Measurements from ENCODE around the gene TNS3. TPM values are rescaled to one million over a fixed set of nuclear protein-coding genes. Genes with fewer than 3 reads are reported as not detected.
A peak's percentile ranks its signal among the peaks of the same experiment; 100 is the strongest.
"Not testable (repeated sequence)": the region's sequence is repeated elsewhere in the genome, so short reads cannot be mapped to it uniquely, and the experiment has no call there.

The TNS3 gene
- total RNA-seq, 1 donor from 2014 or later, result 4.6 TPM

GRCh38 chr7:47482013-47482875 lies 99.7 kb downstream of the TNS3 start:
- peak; percentile 19 for ATAC-seq

- ATAC-seq, result no peak
These were observed 100.3 kb downstream of the TNS3 start for GRCh38 chr7:47481541-47482012.

GRCh38 chr7:47480576-47481538 lies 101.1 kb downstream of the TNS3 start:
- ATAC-seq, result no peak

GRCh38 chr7:47479821-47480575 lies 101.9 kb downstream of the TNS3 start:
- no peak for ATAC-seq

GRCh38 chr7:47478926-47479711 lies 102.8 kb downstream of the TNS3 start:
- ATAC-seq, result no peak

GRCh38 chr7:47478017-47478344 lies 103.9 kb downstream of the TNS3 start:
- ATAC-seq, result no peak

- ATAC-seq, result no peak
These were observed 104.5 kb downstream of the TNS3 start for GRCh38 chr7:47477191-47478016.

GRCh38 chr7:47475880-47476227 lies 106.1 kb downstream of the TNS3 start:
- ATAC-seq, result peak; percentile 18

GRCh38 chr7:47474937-47475879 lies 106.7 kb downstream of the TNS3 start:
- peak; percentile 85 for ATAC-seq

- no peak for ATAC-seq
These were observed 107.5 kb downstream of the TNS3 start for GRCh38 chr7:47474211-47474936.

GRCh38 chr7:47473499-47474210 lies 108.3 kb downstream of the TNS3 start:
- no peak for ATAC-seq

- ATAC-seq, result no peak
These were observed 109.3 kb downstream of the TNS3 start for GRCh38 chr7:47472444-47473157.

GRCh38 chr7:47471831-47472230 lies 110.1 kb downstream of the TNS3 start:
- ATAC-seq, result no peak

GRCh38 chr7:47471358-47471703 lies 110.6 kb downstream of the TNS3 start:
- no peak for ATAC-seq

- no peak for ATAC-seq
These were observed 111.1 kb downstream of the TNS3 start for GRCh38 chr7:47470567-47471357.

GRCh38 chr7:47469846-47470245 lies 112.1 kb downstream of the TNS3 start:
- not testable (repeated sequence) for ATAC-seq

- ATAC-seq, result no peak
These were observed 115.1 kb downstream of the TNS3 start for GRCh38 chr7:47466832-47467231.

Data from esophagus mucosa (tissue), 1 donor.